IMR-90 (cell line): ENCODE data around the gene FUT8. TPM values are rescaled to one million over a fixed set of nuclear protein-coding genes. Genes with fewer than 3 reads are reported as not detected.

Experiments
- ATAC-seq: fragments of 200-7000 bp; cut with Tn5 transposase; 2 replicates; pipeline ENCODE4 v1.9.1; 2020; ENCODE audit warnings: low read depth, mild to moderate bottlenecking, moderate library complexity
- BruUV-seq: library from RNA; stranded (reverse); fragments of 400-500 nt; replicated peaks from 2 replicates; lab custom pipeline; 2021; lab: Mats Ljungman, UMichigan
- CTCF ChIA-PET: fragments of 300-600 bp; formaldehyde crosslinking; extraction: SDS; loops from one replicate; lab custom pipeline; 2021; ENCODE audit warnings: antibody characterized with exemption; lab: Yijun Ruan, JAX
- POLR2A ChIA-PET: fragments of 300-600 bp; sonication (Branson Sonifier 250); formaldehyde crosslinking; loops from one replicate; lab custom pipeline; 2022; ENCODE audit warnings: antibody characterized with exemption; ENCODE audit not compliant: unreplicated experiment; lab: Charles Lee
- DNase-seq: peaks from one replicate; pipeline ENCODE4 v3.0.0; 2013
- H2AFZ ChIP-seq: replicated peaks from 2 replicates; pipeline ENCODE3; 2013; ENCODE audit warnings: low read length, mild to moderate bottlenecking; ENCODE audit not compliant: poor library complexity
- H2AK5ac ChIP-seq: 2 replicates; pipeline ENCODE4 v1.6.1; 2013; ENCODE audit warnings: low read depth, low read length, inconsistent platforms
- H2AK9ac ChIP-seq: replicated peaks from 2 replicates; pipeline ENCODE3; 2013; ENCODE audit warnings: mild to moderate bottlenecking, low read depth, low read length, moderate library complexity; ENCODE audit not compliant: poor library complexity
- H2BK120ac ChIP-seq: 2 replicates; pipeline ENCODE4 v1.6.1; 2013; ENCODE audit warnings: low read depth, low read length, inconsistent platforms
- H2BK15ac ChIP-seq: 3 replicates; pipeline ENCODE4 v1.6.1; 2013; ENCODE audit warnings: low read depth, low read length, inconsistent platforms
- H2BK20ac ChIP-seq: 2 replicates; pipeline ENCODE4 v1.6.1; 2013; ENCODE audit warnings: low read depth, mild to moderate bottlenecking, inconsistent platforms, low read length, moderate library complexity
- H2BK5ac ChIP-seq: 2 replicates; pipeline ENCODE4 v1.6.1; 2013; ENCODE audit warnings: mild to moderate bottlenecking, low read depth, low read length, inconsistent platforms; ENCODE audit not compliant: poor library complexity, severe bottlenecking
- H3K14ac ChIP-seq: replicated peaks from 2 replicates; pipeline ENCODE4 v1.6.1; 2013; ENCODE audit warnings: low read depth, low read length, inconsistent platforms
- H3K18ac ChIP-seq: 2 replicates; pipeline ENCODE4 v1.6.1; 2013; ENCODE audit warnings: low read depth, low read length, control low read depth
- H3K23ac ChIP-seq: 2 replicates; pipeline ENCODE4 v1.6.1; 2013; ENCODE audit warnings: low read depth, low read length, inconsistent platforms
- H3K27ac ChIP-seq: 2 replicates; pipeline ENCODE4 v1.5.1; 2013; ENCODE audit warnings: mild to moderate bottlenecking, control low read depth, low read length; ENCODE audit not compliant: insufficient read depth
- H3K27me3 ChIP-seq: 2 replicates; pipeline ENCODE4 v1.6.1; 2013; ENCODE audit warnings: low read length; ENCODE audit not compliant: control insufficient read depth, insufficient read depth
- H3K36me3 ChIP-seq: 2 replicates; pipeline ENCODE4 v1.6.1; 2013; ENCODE audit warnings: low read length, mixed read lengths; ENCODE audit not compliant: control insufficient read depth, insufficient read depth
- H3K4ac ChIP-seq: 2 replicates; pipeline ENCODE4 v1.6.1; 2013; ENCODE audit warnings: low read depth, low read length, inconsistent platforms
- H3K4me1 ChIP-seq: 2 replicates; pipeline ENCODE4 v1.6.1; 2013; ENCODE audit warnings: low read length, mixed read lengths; ENCODE audit not compliant: control insufficient read depth, insufficient read depth
- H3K4me2 ChIP-seq: 2 replicates; pipeline ENCODE4 v1.6.1; 2013; ENCODE audit warnings: low read depth, mild to moderate bottlenecking, control low read depth, low read length, moderate library complexity
- H3K4me3 ChIP-seq: 2 replicates; pipeline ENCODE4 v1.5.1; 2013; ENCODE audit warnings: low read depth, mild to moderate bottlenecking, control low read depth, low read length, moderate library complexity; ENCODE audit not compliant: insufficient read depth
- H3K56ac ChIP-seq: 2 replicates; pipeline ENCODE4 v1.6.1; 2013; ENCODE audit warnings: low read length, inconsistent platforms; ENCODE audit not compliant: insufficient read depth; ENCODE audit errors: extremely low read depth
- H3K79me1 ChIP-seq, 2 experiments: 2 replicates each; pipeline ENCODE4 v1.6.1; 2013; ENCODE audit warnings: low read length in 2 of 2, inconsistent platforms in 1 of 2, low read depth in 1 of 2
- H3K9ac ChIP-seq: 2 replicates; pipeline ENCODE4 v1.6.1; 2013; ENCODE audit warnings: low read depth, low read length, control low read depth
- H3K9me1 ChIP-seq: 2 replicates; pipeline ENCODE4 v1.6.1; 2013; ENCODE audit warnings: low read length, inconsistent platforms; ENCODE audit not compliant: insufficient read depth
- H3K9me3 ChIP-seq: 2 replicates; pipeline ENCODE4 v1.6.1; 2013; ENCODE audit warnings: low read length; ENCODE audit not compliant: control insufficient read depth, insufficient read depth
- H4K20me1 ChIP-seq: 2 replicates; pipeline ENCODE4 v1.6.1; 2013; ENCODE audit warnings: low read length, inconsistent platforms; ENCODE audit not compliant: insufficient read depth
- H4K5ac ChIP-seq: 2 replicates; pipeline ENCODE4 v1.6.1; 2013; ENCODE audit warnings: mild to moderate bottlenecking, low read depth, low read length, control low read depth
- H4K8ac ChIP-seq, 2 experiments: 2 replicates each; pipeline ENCODE4 v1.6.1; 2013; ENCODE audit warnings: low read depth in 2 of 2, low read length in 2 of 2, control low read depth in 1 of 2, inconsistent platforms in 1 of 2
- H4K91ac ChIP-seq: 2 replicates; pipeline ENCODE4 v1.6.1; 2013; ENCODE audit warnings: low read depth, low read length, inconsistent platforms; ENCODE audit not compliant: insufficient read depth
- POLR2A ChIP-seq: IDR thresholded peaks from 2 replicates; pipeline ENCODE4 v1.6.1; 2012; ENCODE audit warnings: mild to moderate bottlenecking, low read depth, low read length
- WGBS, 2 experiments: methylation state at CpG; one replicate each; pipeline versions ENCODE4 v1.1.5 to v1.1.7; 2013; ENCODE audit warnings: missing lambda C conversion rate in 2 of 2; ENCODE audit not compliant: insufficient read length in 1 of 2; ENCODE audit errors: extremely low coverage in 2 of 2; 5-methylcytosine and 5-hydroxymethylcytosine counted together
- dilution Hi-C: fragments of 300-500 bp; cut with HindIII; formaldehyde crosslinking; loops from one replicate; pipeline ENCODE4 v1.14.3; 2018; ENCODE audit warnings: low sequenced_read_pairs; ENCODE audit not compliant: unreplicated experiment
- in situ Hi-C: fragments of 300-500 bp; cut with MboI; formaldehyde crosslinking; loops from 3 replicates; pipeline ENCODE4 v1.14.3; 2019; ENCODE audit warnings: low sequenced_read_pairs, inconsistent platforms, mixed read lengths
- intact Hi-C: fragments of 100-400 bp; cut with micrococcal nuclease; formaldehyde crosslinking; loops from 2 replicates; pipeline ENCODE4 v1.10.0; 2022
- polyA plus RNA-seq, 3 experiments: library from polyadenylated mRNA; depleted of rRNA; stranded (reverse); fragments of >200 nt; gene quantifications; 2 replicates each; pipeline ENCODE4 v1.2.3, GENCODE V29; 2012; ENCODE audit warnings: low replicate concordance in 1 of 3
- total RNA-seq: library from RNA; depleted of rRNA; stranded (reverse); fragments of >200 nt; gene quantifications from 2 replicates; pipeline ENCODE4 v1.2.3, GENCODE V29; 2012
- TF ChIP-seq, protein P1 (sequence below): fragments of 150-350 bp; IDR thresholded peaks from 2 replicates; pipeline ENCODE4 v1.6.1; 2017; ENCODE audit warnings: mild to moderate bottlenecking, antibody characterized with exemption, low read length, low read depth

Gene FUT8
- total and polyA plus RNA-seq, 2 of the 4 experiments (the other 2 are of a cell fraction), result 15.6 to 72.9 TPM

DNA sequence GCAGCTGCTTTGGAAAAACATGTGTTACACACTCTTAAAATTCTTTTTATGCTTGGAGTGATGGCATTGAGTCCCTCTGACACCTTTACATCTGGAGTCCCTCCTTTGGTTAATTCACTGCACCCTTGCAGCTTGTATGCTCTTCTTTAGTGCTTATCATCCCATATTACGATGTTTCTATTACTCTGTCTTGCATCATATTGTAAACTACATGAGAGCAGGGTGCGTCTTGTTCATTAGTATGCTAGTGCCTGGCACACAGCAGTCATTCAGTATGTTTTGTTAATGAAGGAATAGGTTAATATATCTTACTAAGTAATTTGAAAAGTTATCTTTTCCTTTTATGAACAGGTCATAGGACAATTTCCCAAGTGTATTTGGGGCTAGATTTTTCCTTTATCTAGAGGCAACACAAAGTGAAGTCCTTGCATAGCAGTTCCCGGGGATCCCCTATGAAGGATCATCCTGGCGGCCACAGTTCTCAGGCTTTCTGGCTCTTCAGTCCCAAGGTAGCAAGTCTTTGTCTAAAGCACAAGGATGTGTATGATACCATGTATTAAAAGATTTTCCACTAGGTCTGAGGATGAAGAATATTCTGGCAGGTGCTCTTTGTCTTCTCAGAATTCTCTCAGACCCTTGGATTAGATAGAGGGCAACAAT lies 363.8 kb downstream of the FUT8 start:
- Histone ChIP-seq H3K23ac (no peak overlapping the region), H2BK20ac (no peak overlapping the region), H3K18ac (no peak overlapping the region), H3K4me3 (no peak overlapping the region), H4K91ac (no peak overlapping the region), H4K20me1 (no peaks in the 10 kb centered on the region), H3K4me1 (no peaks in the 10 kb centered on the region), H3K27me3 (peaks cover 3% of the 10 kb centered on the region; the same call in 1 of the 2 replicates), H3K36me3 (no peaks in the 10 kb centered on the region), H3K9me3 (no peaks in the 10 kb centered on the region), H3K9ac (no peak overlapping the region), H3K56ac (no peak overlapping the region), H4K5ac (no peak overlapping the region), H2AK5ac (no peak overlapping the region), H3K4ac (no peak overlapping the region), H2AK9ac (no peak overlapping the region), H2BK5ac (no peak overlapping the region), H2BK15ac (no peak overlapping the region), H3K14ac (no peak overlapping the region), H3K27ac (no peak overlapping the region), H4K8ac (no peak overlapping the region), H2BK120ac (no peak overlapping the region), H2AFZ (no peak overlapping the region), H3K4me2 (no peak overlapping the region), H3K9me1 (no peaks in the 10 kb centered on the region), H3K79me1 (no peaks in the 10 kb centered on the region)
- CTCF ChIA-PET, result no interaction called here
- WGBS, 2 experiments, result 80% methylated on average over 1 of the region's 4 CpGs; no CpG with 5 or more reads in 1 of the 2 experiments
- in situ Hi-C loops, result no loop called here
- DNase-seq (no peak), ATAC-seq (no peak)
- intact Hi-C loops, result no loop called here
- BruUV-seq, result no TSS peak
- dilution Hi-C loops, result no loop called here
- TF ChIP-seq, protein P1, sequence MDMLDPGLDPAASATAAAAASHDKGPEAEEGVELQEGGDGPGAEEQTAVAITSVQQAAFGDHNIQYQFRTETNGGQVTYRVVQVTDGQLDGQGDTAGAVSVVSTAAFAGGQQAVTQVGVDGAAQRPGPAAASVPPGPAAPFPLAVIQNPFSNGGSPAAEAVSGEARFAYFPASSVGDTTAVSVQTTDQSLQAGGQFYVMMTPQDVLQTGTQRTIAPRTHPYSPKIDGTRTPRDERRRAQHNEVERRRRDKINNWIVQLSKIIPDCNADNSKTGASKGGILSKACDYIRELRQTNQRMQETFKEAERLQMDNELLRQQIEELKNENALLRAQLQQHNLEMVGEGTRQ, result no peak
- no peak for TF ChIP-seq POLR2A
- POLR2A ChIA-PET, result no interaction called here
